WTC11 (cell line): Measurements from ENCODE around the gene KITLG. TPM values are rescaled to one million over a fixed set of nuclear protein-coding genes. Genes with fewer than 3 reads are reported as not detected.

Source experiments
- ATAC-seq: fragments of 200-7000 bp; cut with Tn5 transposase; 2 replicates; pipeline ENCODE4 v1.10.0; 2021; ENCODE audit warnings: mild to moderate bottlenecking, moderate library complexity
- CTCF ChIA-PET: fragments of 300-600 bp; sonication (Branson Sonifier 250); formaldehyde crosslinking; loops from one replicate; lab custom pipeline; 2021; ENCODE audit warnings: antibody characterized with exemption; lab: Charles Lee
- POLR2A ChIA-PET: fragments of 350-600 bp; sonication (Branson Sonifier 250); formaldehyde crosslinking; loops from one replicate; lab custom pipeline; 2021; ENCODE audit warnings: antibody characterized with exemption; lab: Charles Lee
- DNase-seq: peaks from one replicate; pipeline ENCODE4 v3.0.0; 2021; ENCODE audit warnings: low spot score
- H3K27ac Mint-ChIP-seq: 2 replicates; pipeline ENCODE4 v1.8.0; 2021; ENCODE audit warnings: mixed read lengths
- H3K27me3 Mint-ChIP-seq: 2 replicates; pipeline ENCODE4 v1.8.0; 2021; ENCODE audit warnings: low read depth, mild to moderate bottlenecking, moderate library complexity, mixed read lengths
- H3K36me3 Mint-ChIP-seq: 2 replicates; pipeline ENCODE4 v1.8.0; 2021; ENCODE audit warnings: mixed read lengths
- H3K4me1 Mint-ChIP-seq: 2 replicates; pipeline ENCODE4 v1.8.0; 2022; ENCODE audit warnings: mixed read lengths
- H3K4me3 Mint-ChIP-seq: 2 replicates; pipeline ENCODE4 v1.8.0; 2021; ENCODE audit warnings: mild to moderate bottlenecking, moderate library complexity, mixed read lengths
- H3K9me3 Mint-ChIP-seq: 2 replicates; pipeline ENCODE4 v1.8.0; 2021; ENCODE audit warnings: mixed read lengths
- IRF2 ChIP-seq: sonication (generic); formaldehyde crosslinking; IDR thresholded peaks from 2 replicates; pipeline ENCODE4 v1.8.0; 2022; ENCODE audit warnings: low read depth, missing genetic modification reagents, borderline replicate concordance
- JUN ChIP-seq: sonication (generic); formaldehyde crosslinking; IDR thresholded peaks from 2 replicates; pipeline ENCODE4 v1.8.0; 2023; ENCODE audit warnings: mild to moderate bottlenecking, missing genetic modification reagents
- KAT7 ChIP-seq: sonication (generic); formaldehyde crosslinking; IDR thresholded peaks from 2 replicates; pipeline ENCODE4 v1.8.1; 2023; ENCODE audit warnings: missing genetic modification reagents, mild to moderate bottlenecking, borderline replicate concordance
- MXD4 ChIP-seq: fragments of 250-450 bp; sonication (Bioruptor Pico); IDR thresholded peaks from 2 replicates; pipeline ENCODE4 v1.8.0; 2021; ENCODE audit warnings: mild to moderate bottlenecking, moderate library complexity, borderline replicate concordance
- NFE2L1 ChIP-seq: sonication (generic); formaldehyde crosslinking; IDR thresholded peaks from 2 replicates; pipeline ENCODE4 v1.8.1; 2023; ENCODE audit warnings: missing genetic modification reagents
- OVOL2 ChIP-seq: fragments of 250-450 bp; sonication (Bioruptor Pico); IDR thresholded peaks from 2 replicates; pipeline ENCODE4 v1.9.0; 2021; ENCODE audit warnings: mild to moderate bottlenecking, borderline replicate concordance
- PRRX2 ChIP-seq: fragments of 250-450 bp; sonication (Bioruptor Pico); IDR thresholded peaks from 2 replicates; pipeline ENCODE4 v1.8.0; 2021; ENCODE audit warnings: mild to moderate bottlenecking
- RELA ChIP-seq: sonication (generic); formaldehyde crosslinking; IDR thresholded peaks from 2 replicates; pipeline ENCODE4 v1.8.1; 2022; ENCODE audit warnings: missing genetic modification reagents, mild to moderate bottlenecking, borderline replicate concordance
- RORB ChIP-seq: fragments of 250-450 bp; sonication (Bioruptor Pico); IDR thresholded peaks from 2 replicates; pipeline ENCODE4 v1.9.0; 2021; ENCODE audit warnings: mild to moderate bottlenecking
- SMAD4 ChIP-seq: sonication (generic); formaldehyde crosslinking; IDR thresholded peaks from 2 replicates; pipeline ENCODE4 v1.8.0; 2022; ENCODE audit warnings: mild to moderate bottlenecking, missing genetic modification reagents
- TEAD4 ChIP-seq: sonication (generic); formaldehyde crosslinking; IDR thresholded peaks from 2 replicates; pipeline ENCODE4 v1.8.0; 2022; ENCODE audit warnings: mild to moderate bottlenecking, missing genetic modification reagents
- ZNF317 ChIP-seq: sonication (generic); formaldehyde crosslinking; IDR thresholded peaks from 2 replicates; pipeline ENCODE4 v1.8.1; 2023; ENCODE audit warnings: low read depth, mild to moderate bottlenecking, moderate library complexity, missing genetic modification reagents, borderline replicate concordance
- total RNA-seq: library from RNA; stranded (reverse); gene quantifications from 3 replicates; pipeline ENCODE4 v1.2.3, GENCODE V29; 2021
- TF ChIP-seq, protein P1 (sequence below): sonication (generic); formaldehyde crosslinking; IDR thresholded peaks from 2 replicates; pipeline ENCODE4 v1.8.1; 2023; ENCODE audit warnings: mild to moderate bottlenecking, missing genetic modification reagents, borderline replicate concordance
- TF ChIP-seq, protein P2 (sequence below): sonication (generic); formaldehyde crosslinking; IDR thresholded peaks from 2 replicates; pipeline ENCODE4 v1.8.1; 2022; ENCODE audit warnings: low read depth, mild to moderate bottlenecking, moderate library complexity, missing genetic modification reagents, borderline replicate concordance
- TF ChIP-seq, protein P3 (sequence below): fragments of 250-450 bp; sonication (Bioruptor Pico); IDR thresholded peaks from 2 replicates; pipeline ENCODE4 v1.9.0; 2021; ENCODE audit warnings: mild to moderate bottlenecking
- TF ChIP-seq, protein P4 (sequence below): sonication (generic); formaldehyde crosslinking; IDR thresholded peaks from 2 replicates; pipeline ENCODE4 v1.8.1; 2022; ENCODE audit warnings: missing genetic modification reagents, borderline replicate concordance
- TF ChIP-seq, protein P5 (sequence below): sonication (generic); formaldehyde crosslinking; IDR thresholded peaks from 2 replicates; pipeline ENCODE4 v1.8.1; 2023; ENCODE audit warnings: mild to moderate bottlenecking, moderate library complexity, missing genetic modification reagents
- TF ChIP-seq, protein P6 (sequence below): fragments of 250-450 bp; sonication (Bioruptor Pico); conservative IDR thresholded peaks from 2 replicates; pipeline ENCODE4 v1.9.0; 2021; ENCODE audit warnings: mild to moderate bottlenecking
- TF ChIP-seq, protein P7 (sequence below): sonication (generic); formaldehyde crosslinking; IDR thresholded peaks from 2 replicates; pipeline ENCODE4 v1.8.1; 2023; ENCODE audit warnings: mild to moderate bottlenecking, missing genetic modification reagents, moderate library complexity
- TF ChIP-seq, protein P8 (sequence below): sonication (generic); formaldehyde crosslinking; IDR thresholded peaks from 2 replicates; pipeline ENCODE4 v1.8.1; 2023; ENCODE audit warnings: mild to moderate bottlenecking, missing genetic modification reagents

Gene KITLG
- total RNA-seq, 1 experiment from 2014 or later: 12.5 TPM

DNA sequence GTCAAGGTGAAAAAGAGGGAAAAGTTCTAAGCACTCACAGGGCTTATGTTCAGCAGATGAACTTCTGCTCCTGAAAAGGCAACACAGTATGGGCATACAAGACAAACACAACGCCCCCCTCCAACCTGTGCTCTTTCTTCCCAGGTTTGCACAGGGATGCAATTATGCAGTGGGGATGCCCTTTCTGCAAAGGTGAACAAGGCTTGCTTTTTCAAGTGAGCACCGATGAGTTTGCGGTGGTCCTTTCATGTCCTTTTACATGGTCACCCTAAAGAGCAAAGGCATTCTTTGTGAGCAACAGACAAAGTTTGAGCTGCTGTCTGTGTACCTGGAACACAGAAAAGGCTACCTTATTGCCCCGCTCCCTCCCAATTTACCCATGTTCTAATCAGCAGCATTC is 6.7 kb downstream of the KITLG start (continued):
- TF ChIP-seq, protein P1, sequence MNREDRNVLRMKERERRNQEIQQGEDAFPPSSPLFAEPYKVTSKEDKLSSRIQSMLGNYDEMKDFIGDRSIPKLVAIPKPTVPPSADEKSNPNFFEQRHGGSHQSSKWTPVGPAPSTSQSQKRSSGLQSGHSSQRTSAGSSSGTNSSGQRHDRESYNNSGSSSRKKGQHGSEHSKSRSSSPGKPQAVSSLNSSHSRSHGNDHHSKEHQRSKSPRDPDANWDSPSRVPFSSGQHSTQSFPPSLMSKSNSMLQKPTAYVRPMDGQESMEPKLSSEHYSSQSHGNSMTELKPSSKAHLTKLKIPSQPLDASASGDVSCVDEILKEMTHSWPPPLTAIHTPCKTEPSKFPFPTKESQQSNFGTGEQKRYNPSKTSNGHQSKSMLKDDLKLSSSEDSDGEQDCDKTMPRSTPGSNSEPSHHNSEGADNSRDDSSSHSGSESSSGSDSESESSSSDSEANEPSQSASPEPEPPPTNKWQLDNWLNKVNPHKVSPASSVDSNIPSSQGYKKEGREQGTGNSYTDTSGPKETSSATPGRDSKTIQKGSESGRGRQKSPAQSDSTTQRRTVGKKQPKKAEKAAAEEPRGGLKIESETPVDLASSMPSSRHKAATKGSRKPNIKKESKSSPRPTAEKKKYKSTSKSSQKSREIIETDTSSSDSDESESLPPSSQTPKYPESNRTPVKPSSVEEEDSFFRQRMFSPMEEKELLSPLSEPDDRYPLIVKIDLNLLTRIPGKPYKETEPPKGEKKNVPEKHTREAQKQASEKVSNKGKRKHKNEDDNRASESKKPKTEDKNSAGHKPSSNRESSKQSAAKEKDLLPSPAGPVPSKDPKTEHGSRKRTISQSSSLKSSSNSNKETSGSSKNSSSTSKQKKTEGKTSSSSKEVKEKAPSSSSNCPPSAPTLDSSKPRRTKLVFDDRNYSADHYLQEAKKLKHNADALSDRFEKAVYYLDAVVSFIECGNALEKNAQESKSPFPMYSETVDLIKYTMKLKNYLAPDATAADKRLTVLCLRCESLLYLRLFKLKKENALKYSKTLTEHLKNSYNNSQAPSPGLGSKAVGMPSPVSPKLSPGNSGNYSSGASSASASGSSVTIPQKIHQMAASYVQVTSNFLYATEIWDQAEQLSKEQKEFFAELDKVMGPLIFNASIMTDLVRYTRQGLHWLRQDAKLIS (CRISPR knock-in tag): no peak
- TF ChIP-seq, protein P2, sequence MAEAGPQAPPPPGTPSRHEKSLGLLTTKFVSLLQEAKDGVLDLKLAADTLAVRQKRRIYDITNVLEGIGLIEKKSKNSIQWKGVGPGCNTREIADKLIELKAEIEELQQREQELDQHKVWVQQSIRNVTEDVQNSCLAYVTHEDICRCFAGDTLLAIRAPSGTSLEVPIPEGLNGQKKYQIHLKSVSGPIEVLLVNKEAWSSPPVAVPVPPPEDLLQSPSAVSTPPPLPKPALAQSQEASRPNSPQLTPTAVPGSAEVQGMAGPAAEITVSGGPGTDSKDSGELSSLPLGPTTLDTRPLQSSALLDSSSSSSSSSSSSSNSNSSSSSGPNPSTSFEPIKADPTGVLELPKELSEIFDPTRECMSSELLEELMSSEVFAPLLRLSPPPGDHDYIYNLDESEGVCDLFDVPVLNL (CRISPR knock-in tag): no peak

DNA sequence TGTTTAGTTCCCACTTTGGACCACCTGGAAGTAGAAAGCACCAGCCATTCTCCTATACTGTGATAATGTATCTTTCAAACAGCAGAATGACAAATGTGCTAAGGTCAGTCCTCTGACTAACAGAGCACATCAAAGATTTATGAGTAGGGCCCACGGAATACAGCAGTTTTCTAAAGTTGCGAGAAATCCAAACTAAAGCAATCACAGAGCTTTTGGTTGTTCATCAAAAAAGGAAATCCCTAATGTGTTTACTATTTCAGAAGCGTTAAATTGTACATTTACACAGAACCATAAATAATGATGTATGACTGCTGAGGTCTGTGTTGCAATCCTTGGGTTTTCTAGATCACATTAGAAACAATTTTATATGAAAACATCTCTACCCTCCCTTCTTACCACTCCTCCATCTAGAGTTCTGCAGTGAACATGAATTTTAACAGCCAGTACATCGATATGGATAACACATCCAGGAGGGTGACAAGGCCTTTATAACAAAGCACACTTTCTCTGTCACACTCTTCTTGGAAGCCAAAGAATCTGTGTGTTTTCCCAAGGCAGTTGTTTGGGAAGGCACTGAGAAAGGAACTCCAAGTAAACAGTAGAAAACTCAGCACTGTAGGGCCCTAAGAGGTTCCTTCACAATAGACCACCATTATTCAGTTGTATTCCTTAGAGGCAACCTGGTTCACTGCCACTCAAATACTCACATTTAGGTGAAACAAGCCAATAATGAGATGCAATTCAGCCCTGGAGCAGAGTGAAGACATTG is 7.3 kb downstream of the KITLG start:
- DNase-seq (no peak), ATAC-seq (peak; percentile 42; the same call in 1 of the 2 replicates)
- no peak overlapping the region for H3K4me3 Mint-ChIP-seq
- H3K27me3 Mint-ChIP-seq: peaks cover under 1% of the 10 kb centered on the region; the same call in 1 of the 2 replicates
- H3K36me3 Mint-ChIP-seq: no peaks in the 10 kb centered on the region
- peaks cover 79% of the 10 kb centered on the region for H3K4me1 Mint-ChIP-seq
- H3K9me3 Mint-ChIP-seq: no peaks in the 10 kb centered on the region
- ChIA-PET CTCF (no interaction called here), POLR2A (no interaction called here)
- peak overlapping the region; percentile 64 for H3K27ac Mint-ChIP-seq
- no peak for TF ChIP-seq KAT7 (CRISPR knock-in tag)
- TF ChIP-seq RORB (CRISPR knock-in tag): no peak
- TF ChIP-seq, protein P3, sequence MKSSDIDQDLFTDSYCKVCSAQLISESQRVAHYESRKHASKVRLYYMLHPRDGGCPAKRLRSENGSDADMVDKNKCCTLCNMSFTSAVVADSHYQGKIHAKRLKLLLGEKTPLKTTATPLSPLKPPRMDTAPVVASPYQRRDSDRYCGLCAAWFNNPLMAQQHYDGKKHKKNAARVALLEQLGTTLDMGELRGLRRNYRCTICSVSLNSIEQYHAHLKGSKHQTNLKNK: no peak
- TF ChIP-seq NFE2L1 (CRISPR knock-in tag): no peak
- TF ChIP-seq, protein P4, sequence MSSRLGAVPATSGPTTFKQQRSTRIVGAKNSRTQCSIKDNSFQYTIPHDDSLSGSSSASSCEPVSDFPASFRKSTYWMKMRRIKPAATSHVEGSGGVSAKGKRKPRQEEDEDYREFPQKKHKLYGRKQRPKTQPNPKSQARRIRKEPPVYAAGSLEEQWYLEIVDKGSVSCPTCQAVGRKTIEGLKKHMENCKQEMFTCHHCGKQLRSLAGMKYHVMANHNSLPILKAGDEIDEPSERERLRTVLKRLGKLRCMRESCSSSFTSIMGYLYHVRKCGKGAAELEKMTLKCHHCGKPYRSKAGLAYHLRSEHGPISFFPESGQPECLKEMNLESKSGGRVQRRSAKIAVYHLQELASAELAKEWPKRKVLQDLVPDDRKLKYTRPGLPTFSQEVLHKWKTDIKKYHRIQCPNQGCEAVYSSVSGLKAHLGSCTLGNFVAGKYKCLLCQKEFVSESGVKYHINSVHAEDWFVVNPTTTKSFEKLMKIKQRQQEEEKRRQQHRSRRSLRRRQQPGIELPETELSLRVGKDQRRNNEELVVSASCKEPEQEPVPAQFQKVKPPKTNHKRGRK (CRISPR knock-in tag): no peak
- no peak for TF ChIP-seq IRF2 (CRISPR knock-in tag)
- TF ChIP-seq, protein P5, sequence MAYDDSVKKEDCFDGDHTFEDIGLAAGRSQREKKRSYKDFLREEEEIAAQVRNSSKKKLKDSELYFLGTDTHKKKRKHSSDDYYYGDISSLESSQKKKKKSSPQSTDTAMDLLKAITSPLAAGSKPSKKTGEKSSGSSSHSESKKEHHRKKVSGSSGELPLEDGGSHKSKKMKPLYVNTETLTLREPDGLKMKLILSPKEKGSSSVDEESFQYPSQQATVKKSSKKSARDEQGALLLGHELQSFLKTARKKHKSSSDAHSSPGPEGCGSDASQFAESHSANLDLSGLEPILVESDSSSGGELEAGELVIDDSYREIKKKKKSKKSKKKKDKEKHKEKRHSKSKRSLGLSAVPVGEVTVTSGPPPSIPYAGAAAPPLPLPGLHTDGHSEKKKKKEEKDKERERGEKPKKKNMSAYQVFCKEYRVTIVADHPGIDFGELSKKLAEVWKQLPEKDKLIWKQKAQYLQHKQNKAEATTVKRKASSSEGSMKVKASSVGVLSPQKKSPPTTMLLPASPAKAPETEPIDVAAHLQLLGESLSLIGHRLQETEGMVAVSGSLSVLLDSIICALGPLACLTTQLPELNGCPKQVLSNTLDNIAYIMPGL (CRISPR knock-in tag): no peak
- TF ChIP-seq TEAD4 (CRISPR knock-in tag): no peak
- no peak for TF ChIP-seq ZNF317 (CRISPR knock-in tag)
- no peak for TF ChIP-seq RELA (CRISPR knock-in tag)
- no peak for TF ChIP-seq OVOL2 (CRISPR knock-in tag)
- TF ChIP-seq, protein P2 (CRISPR knock-in tag): no peak
- TF ChIP-seq, protein P6, sequence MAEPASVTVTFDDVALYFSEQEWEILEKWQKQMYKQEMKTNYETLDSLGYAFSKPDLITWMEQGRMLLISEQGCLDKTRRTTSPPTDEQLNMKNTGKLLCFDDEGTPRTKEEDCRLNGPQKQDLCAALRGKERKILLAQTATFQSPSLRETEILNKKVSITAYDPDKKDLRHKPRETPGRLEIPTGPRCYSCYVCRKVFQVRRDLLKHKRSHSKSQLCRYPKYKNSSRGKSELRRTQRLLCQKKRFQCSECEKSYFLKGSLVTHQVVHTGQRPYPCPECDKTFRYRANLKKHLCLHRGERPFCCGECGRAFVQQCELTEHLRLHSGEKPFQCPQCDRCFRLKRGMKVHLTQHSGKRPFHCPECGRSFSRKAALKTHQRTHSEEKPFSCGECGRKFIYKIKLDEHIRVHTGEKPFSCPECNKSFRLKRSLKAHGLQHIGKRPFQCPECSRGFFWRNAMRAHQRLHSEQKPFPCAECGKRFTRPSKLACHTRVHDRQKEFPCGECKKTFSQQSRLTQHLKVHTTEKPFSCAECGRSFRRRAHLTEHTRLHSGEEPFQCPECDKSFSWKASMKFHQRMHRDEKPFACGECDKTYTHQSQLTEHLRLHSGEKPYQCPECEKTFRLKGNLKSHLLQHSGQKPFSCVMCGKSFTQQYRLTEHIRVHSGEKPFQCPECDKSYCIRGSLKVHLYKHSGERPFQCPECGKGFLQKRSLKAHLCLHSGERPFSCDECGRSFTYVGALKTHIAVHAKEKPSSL (CRISPR knock-in tag): no peak
- no peak for TF ChIP-seq MXD4 (CRISPR knock-in tag)
- TF ChIP-seq SMAD4 (CRISPR knock-in tag): no peak
- TF ChIP-seq, protein P7, sequence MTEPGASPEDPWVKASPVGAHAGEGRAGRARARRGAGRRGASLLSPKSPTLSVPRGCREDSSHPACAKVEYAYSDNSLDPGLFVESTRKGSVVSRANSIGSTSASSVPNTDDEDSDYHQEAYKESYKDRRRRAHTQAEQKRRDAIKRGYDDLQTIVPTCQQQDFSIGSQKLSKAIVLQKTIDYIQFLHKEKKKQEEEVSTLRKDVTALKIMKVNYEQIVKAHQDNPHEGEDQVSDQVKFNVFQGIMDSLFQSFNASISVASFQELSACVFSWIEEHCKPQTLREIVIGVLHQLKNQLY (CRISPR knock-in tag): no peak
- TF ChIP-seq, protein P8, sequence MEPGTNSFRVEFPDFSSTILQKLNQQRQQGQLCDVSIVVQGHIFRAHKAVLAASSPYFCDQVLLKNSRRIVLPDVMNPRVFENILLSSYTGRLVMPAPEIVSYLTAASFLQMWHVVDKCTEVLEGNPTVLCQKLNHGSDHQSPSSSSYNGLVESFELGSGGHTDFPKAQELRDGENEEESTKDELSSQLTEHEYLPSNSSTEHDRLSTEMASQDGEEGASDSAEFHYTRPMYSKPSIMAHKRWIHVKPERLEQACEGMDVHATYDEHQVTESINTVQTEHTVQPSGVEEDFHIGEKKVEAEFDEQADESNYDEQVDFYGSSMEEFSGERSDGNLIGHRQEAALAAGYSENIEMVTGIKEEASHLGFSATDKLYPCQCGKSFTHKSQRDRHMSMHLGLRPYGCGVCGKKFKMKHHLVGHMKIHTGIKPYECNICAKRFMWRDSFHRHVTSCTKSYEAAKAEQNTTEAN (CRISPR knock-in tag): no peak
- TF ChIP-seq JUN (CRISPR knock-in tag): no peak
- no peak for TF ChIP-seq PRRX2
